Peyer's patch (tissue), 4 donors: Measurements from ENCODE around the gene AOPEP.

ENCODE experiments used
- CTCF ChIP-seq, 6 experiments: fragments of 450-650 bp in 4 of 6; fragments of 200-600 bp in 2 of 6; sonication (generic) in 1 of 6; IDR thresholded peaks; one replicate each; pipeline ENCODE4 v1.5.1; 2017 to 2019; ENCODE audit warnings: antibody characterized with exemption in 6 of 6, mild to moderate bottlenecking in 3 of 6, moderate library complexity in 1 of 6
- POLR2A ChIP-seq, 2 donors: fragments of 450-650 bp; IDR thresholded peaks; one replicate each; pipeline ENCODE4 v1.5.1; 2017; ENCODE audit warnings: antibody characterized with exemption in 2 of 2, mild to moderate bottlenecking in 2 of 2, moderate library complexity in 2 of 2

DNA sequence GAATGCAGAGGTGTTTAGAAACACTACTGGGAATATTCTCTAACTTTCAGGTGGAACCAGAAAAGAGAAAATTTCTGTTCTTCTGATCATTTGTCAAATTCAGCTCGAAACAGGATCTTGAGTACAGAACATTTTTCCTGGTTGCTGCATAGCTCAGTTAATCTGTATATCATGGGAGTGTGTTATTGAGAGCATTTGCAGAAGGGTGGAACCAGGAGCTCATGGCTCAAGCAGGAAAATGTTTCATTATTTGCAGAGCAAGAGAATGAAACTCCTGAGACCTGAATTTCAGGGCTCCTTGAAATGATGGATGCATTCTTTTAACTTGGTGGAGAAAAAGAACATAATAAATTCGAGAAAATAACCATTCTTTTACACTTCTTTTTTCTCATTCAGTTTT is 97.9 kb downstream of the AOPEP start:
- TF ChIP-seq CTCF (IDR thresholded peaks at IDR 0.05) (no peak), POLR2A (IDR thresholded peaks at IDR 0.05) (no peak)
